Activated T-cell treated with anti-CD3 and anti-CD28 coated beads, Interleukin-2, amount 50 U/mL, for 48 hours (primary cell): ENCODE results near the gene PCDHA3.
"Not testable (repeated sequence)": the region's sequence is repeated elsewhere in the genome, so short reads cannot be mapped to it uniquely, and the experiment has no call there.

ENCODE experiments used
- DNase-seq, 2 experiments: peaks; one replicate each; pipeline ENCODE4 v3.0.0-alpha.2; 2020

The PCDHA3 gene

GRCh38 chr5:140821375-140822280 is 20.8 kb downstream of the PCDHA3 start, which contains the start of gene PCDHA5:
PCDHA5 (plus strand) TSS chr5:140821613.
- peak; percentile 55 to 67 for DNase-seq

- no peak for DNase-seq
Measured at GRCh38 chr5:140822281-140822629, 21.4 kb downstream of the PCDHA3 start.

GRCh38 chr5:140822969-140823368 is 22.1 kb downstream of the PCDHA3 start:
- not testable (repeated sequence) for DNase-seq

GRCh38 chr5:140823475-140823874 is 22.6 kb downstream of the PCDHA3 start:
- DNase-seq: no peak

GRCh38 chr5:140827704-140828361 is 27.0 kb downstream of the PCDHA3 start, which contains the start of gene PCDHA6:
PCDHA6 (plus strand) TSS chr5:140827960; CDS start chr5:140828092, 132 bp downstream.
- DNase-seq: no peak

- DNase-seq: no peak
Measured at GRCh38 chr5:140828362-140828737, 27.5 kb downstream of the PCDHA3 start.

GRCh38 chr5:140829511-140830501 is 28.9 kb downstream of the PCDHA3 start:
- not testable (repeated sequence) for DNase-seq

- DNase-seq: no peak
Measured at GRCh38 chr5:140833993-140834392, 33.1 kb downstream of the PCDHA3 start, which contains the start of gene PCDHA7. PCDHA7 (plus strand) TSS chr5:140834269; CDS start chr5:140834384, 115 bp downstream.

- not testable (repeated sequence) for DNase-seq
Measured at GRCh38 chr5:140834439-140835008, 33.7 kb downstream of the PCDHA3 start.

- no peak for DNase-seq
Measured at GRCh38 chr5:140835622-140836510, 35.0 kb downstream of the PCDHA3 start.

GRCh38 chr5:140840978-140841962 is 40.4 kb downstream of the PCDHA3 start, which contains the start of gene PCDHA8:
PCDHA8 (plus strand) TSS chr5:140841187; CDS start chr5:140841322, 135 bp downstream.
- DNase-seq: peak; percentile 39 to 49

- DNase-seq: no peak
Measured at GRCh38 chr5:140842798-140843733, 42.2 kb downstream of the PCDHA3 start.

- DNase-seq: not testable (repeated sequence)
Measured at GRCh38 chr5:140848139-140849102, 47.6 kb downstream of the PCDHA3 start, which contains the start of gene PCDHA9. PCDHA9 (plus strand) TSS chr5:140848382; CDS start chr5:140848496, 114 bp downstream.

- not testable (repeated sequence) for DNase-seq
Measured at GRCh38 chr5:140849831-140850634, 49.2 kb downstream of the PCDHA3 start.
